ENCODE results near the gene EMC7. TPM values are rescaled to one million over a fixed set of nuclear protein-coding genes. Genes with fewer than 3 reads are reported as not detected.

Gene EMC7
- polyA plus RNA-seq, 3 donors, result 41.7 to 135 (median 125) TPM

DNA sequence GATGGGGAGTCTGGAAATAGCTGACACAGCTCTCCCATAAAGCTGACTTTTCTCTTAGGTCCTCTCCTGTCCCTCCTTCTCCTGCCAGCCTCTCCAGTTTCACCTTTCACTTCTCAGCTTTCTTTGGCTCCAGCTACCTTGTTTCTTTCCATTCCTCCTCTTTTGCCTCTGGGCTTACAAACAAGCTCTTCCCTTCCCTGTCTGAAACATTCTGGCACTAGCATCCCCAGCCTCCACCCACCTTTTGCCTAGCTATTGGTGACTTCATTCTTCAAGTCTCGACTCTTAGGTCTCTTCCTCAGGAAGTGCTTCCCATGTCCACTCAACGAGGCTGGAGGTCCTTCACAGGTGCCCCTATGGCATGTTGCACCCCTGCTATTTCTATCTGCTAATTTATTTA, 42.2 kb downstream of the EMC7 start:
- H3K4me3 Mint-ChIP-seq, result no peak overlapping the region
- H3K9me3 Mint-ChIP-seq, result peaks cover 0 to 1% (median 0%) of the 10 kb centered on the region in 7 donors
- Histone ChIP-seq H3K4me2 (replicated peaks; ENCODE audit: extremely low read depth, low read length, poor library complexity, severe bottlenecking) (no peak overlapping the region), H2AFZ (ENCODE audit: insufficient read depth, low read depth, low read length, poor library complexity, severe bottlenecking) (no peak overlapping the region), H3K9me3 (replicated peaks in 1 of 2; ENCODE audit: control insufficient read depth in 1 of 2, insufficient read depth in 1 of 2, low read length in 2 of 2) (no peaks in the 10 kb centered on the region), H3K27ac (ENCODE audit: low read depth in 1 of 2, low read length in 2 of 2) (no peak overlapping the region), H3K9ac (ENCODE audit: insufficient read depth, low read length, poor library complexity, severe bottlenecking) (no peak overlapping the region), H4K20me1 (ENCODE audit: insufficient read depth, low read length) (no peaks in the 10 kb centered on the region), H3K4me1 (ENCODE audit: control insufficient read depth in 1 of 2, insufficient read depth in 2 of 2, low read length in 2 of 2) (no peaks in the 10 kb centered on the region), H3K79me2 (ENCODE audit: insufficient read depth, low read length) (no peaks in the 10 kb centered on the region), H3K4me3 (replicated peaks in 1 of 3; ENCODE audit: low read depth in 2 of 3, low read length in 3 of 3) (no peak overlapping the region), H3K27me3 (ENCODE audit: control insufficient read depth in 2 of 2, insufficient read depth in 2 of 2, low read length in 2 of 2) (no peaks in the 10 kb centered on the region), H3K36me3 (replicated peaks in 1 of 2; ENCODE audit: control insufficient read depth in 1 of 2, insufficient read depth in 2 of 2, low read length in 2 of 2) (no peaks in the 10 kb centered on the region)
- H3K36me3 Mint-ChIP-seq, result no peaks in the 10 kb centered on the region
- 35% methylated on average over 2 of the region's 2 CpGs for WGBS (ENCODE audit: insufficient coverage)
- TF ChIP-seq, protein P1, sequence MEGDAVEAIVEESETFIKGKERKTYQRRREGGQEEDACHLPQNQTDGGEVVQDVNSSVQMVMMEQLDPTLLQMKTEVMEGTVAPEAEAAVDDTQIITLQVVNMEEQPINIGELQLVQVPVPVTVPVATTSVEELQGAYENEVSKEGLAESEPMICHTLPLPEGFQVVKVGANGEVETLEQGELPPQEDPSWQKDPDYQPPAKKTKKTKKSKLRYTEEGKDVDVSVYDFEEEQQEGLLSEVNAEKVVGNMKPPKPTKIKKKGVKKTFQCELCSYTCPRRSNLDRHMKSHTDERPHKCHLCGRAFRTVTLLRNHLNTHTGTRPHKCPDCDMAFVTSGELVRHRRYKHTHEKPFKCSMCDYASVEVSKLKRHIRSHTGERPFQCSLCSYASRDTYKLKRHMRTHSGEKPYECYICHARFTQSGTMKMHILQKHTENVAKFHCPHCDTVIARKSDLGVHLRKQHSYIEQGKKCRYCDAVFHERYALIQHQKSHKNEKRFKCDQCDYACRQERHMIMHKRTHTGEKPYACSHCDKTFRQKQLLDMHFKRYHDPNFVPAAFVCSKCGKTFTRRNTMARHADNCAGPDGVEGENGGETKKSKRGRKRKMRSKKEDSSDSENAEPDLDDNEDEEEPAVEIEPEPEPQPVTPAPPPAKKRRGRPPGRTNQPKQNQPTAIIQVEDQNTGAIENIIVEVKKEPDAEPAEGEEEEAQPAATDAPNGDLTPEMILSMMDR (IDR thresholded peaks at IDR 0.05), result no peak
- H3K4me1 Mint-ChIP-seq, result peaks cover 3% of the 10 kb centered on the region
- H3K27me3 Mint-ChIP-seq (ENCODE audit: low read depth in 3 of 3), result peaks cover 0 to 3% (median 2%) of the 10 kb centered on the region in 3 donors
- no peak for DNase-seq
- intact Hi-C loops (cut with micrococcal nuclease), result no loop called here
- H3K27ac Mint-ChIP-seq, result no peak overlapping the region

DNA sequence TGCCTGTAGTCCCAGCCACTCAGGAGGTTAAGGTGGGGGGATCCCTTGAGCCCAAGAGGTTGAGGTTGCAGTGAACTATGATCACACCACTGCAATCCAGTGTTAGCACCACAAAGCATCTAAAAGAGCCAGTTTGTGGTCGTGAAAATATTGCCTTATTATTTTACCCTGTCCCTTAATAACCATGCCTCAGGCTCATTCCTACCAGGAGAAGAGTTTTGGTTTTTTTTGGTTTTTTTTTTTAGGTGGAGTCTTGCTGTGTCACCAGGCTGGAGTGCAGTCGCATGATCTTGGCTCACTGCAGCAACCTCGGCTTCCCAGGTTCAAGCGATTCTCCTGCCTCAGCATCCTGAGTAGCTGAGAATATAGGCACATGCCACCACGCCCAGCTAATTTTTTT, 44.8 kb downstream of the EMC7 start:
- peaks cover 2% of the 10 kb centered on the region for H3K4me1 Mint-ChIP-seq
- no peak overlapping the region for H3K4me2 ChIP-seq (replicated peaks; ENCODE audit: extremely low read depth, low read length, poor library complexity, severe bottlenecking)
- H3K9me3 Mint-ChIP-seq, result peaks cover 0 to 7% (median 2%) of the 10 kb centered on the region in 7 donors
- no peaks in the 10 kb centered on the region for H3K79me2 ChIP-seq (ENCODE audit: insufficient read depth, low read length)
- intact Hi-C loops (cut with micrococcal nuclease), result no loop called here
- no peaks in the 10 kb centered on the region for H3K4me1 ChIP-seq (ENCODE audit: control insufficient read depth in 1 of 2, insufficient read depth in 2 of 2, low read length in 2 of 2)
- no peak for DNase-seq
- no peaks in the 10 kb centered on the region for H3K36me3 ChIP-seq (replicated peaks in 1 of 2; ENCODE audit: control insufficient read depth in 1 of 2, insufficient read depth in 2 of 2, low read length in 2 of 2)
- H4K20me1 ChIP-seq (ENCODE audit: insufficient read depth, low read length), result no peaks in the 10 kb centered on the region
- H3K4me3 ChIP-seq (replicated peaks in 1 of 3; ENCODE audit: low read depth in 2 of 3, low read length in 3 of 3), result no peak overlapping the region
- TF ChIP-seq, protein P1 (IDR thresholded peaks at IDR 0.05), result no peak
- no peak overlapping the region for H3K27ac ChIP-seq (ENCODE audit: low read depth in 1 of 2, low read length in 2 of 2)
- 95% methylated on average over 3 of the region's 5 CpGs for WGBS (ENCODE audit: insufficient coverage)
- no peak overlapping the region for H2AFZ ChIP-seq (ENCODE audit: insufficient read depth, low read depth, low read length, poor library complexity, severe bottlenecking)
- H3K4me3 Mint-ChIP-seq, result no peak overlapping the region
- no peaks in the 10 kb centered on the region for H3K27me3 ChIP-seq (ENCODE audit: control insufficient read depth in 2 of 2, insufficient read depth in 2 of 2, low read length in 2 of 2)
- peak overlapping the region in 1 of 7 donors; percentile 54 for H3K27ac Mint-ChIP-seq
- H3K27me3 Mint-ChIP-seq (ENCODE audit: low read depth in 3 of 3), result peaks cover 0 to 3% (median 2%) of the 10 kb centered on the region in 3 donors
- no peaks in the 10 kb centered on the region for H3K36me3 Mint-ChIP-seq
- H3K9ac ChIP-seq (ENCODE audit: insufficient read depth, low read length, poor library complexity, severe bottlenecking), result no peak overlapping the region
- no peaks in the 10 kb centered on the region for H3K9me3 ChIP-seq (replicated peaks in 1 of 2; ENCODE audit: control insufficient read depth in 1 of 2, insufficient read depth in 1 of 2, low read length in 2 of 2)

Data from CD14-positive monocyte (primary cell).